ENCODE measurements around the gene GUCD1.

GRCh38 chr22:24502541-24502940 is 52.4 kb downstream of the GUCD1 start:
- TF ChIP-seq, protein P1, sequence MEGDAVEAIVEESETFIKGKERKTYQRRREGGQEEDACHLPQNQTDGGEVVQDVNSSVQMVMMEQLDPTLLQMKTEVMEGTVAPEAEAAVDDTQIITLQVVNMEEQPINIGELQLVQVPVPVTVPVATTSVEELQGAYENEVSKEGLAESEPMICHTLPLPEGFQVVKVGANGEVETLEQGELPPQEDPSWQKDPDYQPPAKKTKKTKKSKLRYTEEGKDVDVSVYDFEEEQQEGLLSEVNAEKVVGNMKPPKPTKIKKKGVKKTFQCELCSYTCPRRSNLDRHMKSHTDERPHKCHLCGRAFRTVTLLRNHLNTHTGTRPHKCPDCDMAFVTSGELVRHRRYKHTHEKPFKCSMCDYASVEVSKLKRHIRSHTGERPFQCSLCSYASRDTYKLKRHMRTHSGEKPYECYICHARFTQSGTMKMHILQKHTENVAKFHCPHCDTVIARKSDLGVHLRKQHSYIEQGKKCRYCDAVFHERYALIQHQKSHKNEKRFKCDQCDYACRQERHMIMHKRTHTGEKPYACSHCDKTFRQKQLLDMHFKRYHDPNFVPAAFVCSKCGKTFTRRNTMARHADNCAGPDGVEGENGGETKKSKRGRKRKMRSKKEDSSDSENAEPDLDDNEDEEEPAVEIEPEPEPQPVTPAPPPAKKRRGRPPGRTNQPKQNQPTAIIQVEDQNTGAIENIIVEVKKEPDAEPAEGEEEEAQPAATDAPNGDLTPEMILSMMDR (IDR thresholded peaks at IDR 0.05 in 4 of 5, conservative IDR thresholded peaks at IDR 0.05 in 1 of 5): no peak
- no peak for TF ChIP-seq POLR2A (IDR thresholded peaks at IDR 0.05)
